ENCODE data around the gene CD247.

Gene CD247

DNA sequence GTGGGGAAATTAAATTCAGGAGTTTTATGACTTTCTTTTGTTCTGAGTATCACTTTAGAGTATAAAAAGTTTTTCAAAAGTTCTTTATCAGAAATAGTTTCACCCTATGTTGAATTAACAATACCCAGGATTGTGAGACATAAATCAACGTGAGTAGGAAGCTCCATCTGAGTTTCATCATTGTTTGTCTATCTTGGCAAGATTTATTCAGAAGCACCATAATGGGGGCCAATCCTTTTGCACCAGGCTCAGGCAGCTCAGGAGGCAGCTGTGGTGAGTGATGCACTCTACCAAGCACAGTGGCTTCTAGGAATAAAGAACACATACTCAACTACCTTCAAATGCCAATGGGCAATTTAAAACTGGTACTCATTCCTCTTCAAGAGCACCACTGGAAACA lies 23.3 kb upstream of the CD247 start:
- no peak for DNase-seq

- no peak for DNase-seq
These were observed 22.7 kb upstream of the CD247 start for GRCh38 chr1:167541003-167541402.

GRCh38 chr1:167538657-167539056 lies 20.3 kb upstream of the CD247 start:
- no peak for DNase-seq

GRCh38 chr1:167533851-167534300 lies 15.5 kb upstream of the CD247 start:
- peak; percentile 39 to 82 for DNase-seq

DNA sequence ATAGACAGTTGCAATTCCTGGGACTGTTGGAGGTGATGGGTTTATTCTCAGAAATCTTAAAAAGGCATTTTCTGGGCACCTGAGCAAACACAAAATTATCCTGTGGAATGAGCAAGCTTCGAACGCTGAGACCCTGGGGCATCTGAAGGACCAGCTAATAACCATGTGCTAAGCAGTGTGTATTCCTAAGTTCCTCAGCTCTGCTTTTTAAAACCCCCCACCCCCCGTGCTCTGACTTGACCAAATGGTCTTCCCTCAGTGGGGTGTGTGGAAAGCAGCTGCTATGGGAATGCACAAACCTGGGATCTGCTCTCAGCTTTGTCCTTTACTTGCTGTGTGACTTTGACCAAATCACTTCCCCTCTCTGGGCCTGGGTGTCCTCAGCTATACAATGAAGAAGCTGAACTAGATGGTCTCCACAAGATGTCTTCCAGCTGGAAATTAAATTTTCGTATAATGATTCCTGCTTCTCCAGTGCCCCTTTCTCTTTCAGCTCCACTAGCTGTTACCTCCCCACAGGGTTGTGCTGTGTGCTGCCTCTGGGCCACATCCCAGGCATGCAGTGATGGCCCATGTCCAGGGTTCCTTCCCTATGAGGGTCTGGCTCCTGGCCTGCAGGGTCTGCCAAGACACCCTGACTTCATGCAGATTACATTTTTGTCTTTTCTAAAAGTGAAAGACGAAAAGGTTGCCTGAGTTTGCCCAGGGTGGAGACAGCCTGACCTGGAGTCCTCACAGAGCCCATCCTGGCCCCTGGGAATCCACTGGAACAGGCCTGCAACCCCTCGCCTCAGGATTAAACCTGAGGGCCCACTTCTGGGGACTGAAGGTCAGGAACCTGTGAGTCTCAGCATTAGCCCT lies 14.9 kb upstream of the CD247 start:
- peak; percentile 8 to 66 for DNase-seq

DNA sequence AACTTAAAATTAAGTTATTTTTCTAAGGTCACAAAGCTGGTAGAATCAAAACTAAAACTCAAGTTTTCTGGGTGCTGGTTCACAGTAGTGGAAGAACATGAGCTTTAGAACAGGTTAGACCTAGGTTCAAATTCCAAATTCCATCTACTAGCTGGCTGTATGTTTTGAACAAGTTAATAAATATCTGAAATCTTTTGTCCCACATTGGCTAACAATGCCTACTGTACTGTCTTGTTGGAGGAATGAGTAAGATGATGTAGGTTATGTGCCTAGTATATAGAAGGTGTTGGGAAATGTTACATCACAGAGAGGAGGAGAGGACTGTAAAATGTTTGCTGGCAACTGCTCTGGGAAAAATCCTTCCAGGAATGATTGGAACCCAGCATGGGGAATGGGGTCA lies 14.0 kb upstream of the CD247 start:
- no peak for DNase-seq

DNA sequence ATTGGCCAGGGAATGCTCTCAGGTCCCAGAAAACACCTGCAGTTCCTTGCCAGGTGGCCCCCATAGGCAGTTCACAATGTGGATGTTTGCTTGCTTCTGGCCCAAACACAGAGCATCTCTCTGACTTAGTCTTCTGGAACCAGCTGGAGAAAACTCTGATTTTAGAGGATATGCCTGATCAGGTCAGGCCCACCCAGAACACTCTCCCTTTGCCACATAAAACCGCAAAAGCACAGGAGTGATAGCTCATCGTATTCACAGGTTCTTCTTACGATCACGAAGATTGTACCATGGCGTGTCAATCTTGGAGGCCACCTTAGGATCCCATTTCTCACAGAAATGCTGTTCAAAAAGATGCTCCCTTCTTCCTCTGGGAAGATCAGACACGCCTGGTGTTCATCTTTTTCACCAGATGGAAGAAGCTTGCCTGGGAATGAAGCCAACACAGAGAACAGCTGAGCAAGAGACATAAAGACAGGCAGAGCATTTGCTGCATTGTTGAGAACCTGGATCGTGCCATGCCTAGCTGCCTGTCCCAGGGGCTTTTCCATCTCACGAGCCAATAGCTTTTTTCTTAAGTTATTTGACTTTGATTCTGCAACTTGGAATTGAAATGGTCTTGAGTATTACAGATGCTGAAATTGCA lies 11.6 kb upstream of the CD247 start:
- DNase-seq: peak; percentile 89 to 96

DNA sequence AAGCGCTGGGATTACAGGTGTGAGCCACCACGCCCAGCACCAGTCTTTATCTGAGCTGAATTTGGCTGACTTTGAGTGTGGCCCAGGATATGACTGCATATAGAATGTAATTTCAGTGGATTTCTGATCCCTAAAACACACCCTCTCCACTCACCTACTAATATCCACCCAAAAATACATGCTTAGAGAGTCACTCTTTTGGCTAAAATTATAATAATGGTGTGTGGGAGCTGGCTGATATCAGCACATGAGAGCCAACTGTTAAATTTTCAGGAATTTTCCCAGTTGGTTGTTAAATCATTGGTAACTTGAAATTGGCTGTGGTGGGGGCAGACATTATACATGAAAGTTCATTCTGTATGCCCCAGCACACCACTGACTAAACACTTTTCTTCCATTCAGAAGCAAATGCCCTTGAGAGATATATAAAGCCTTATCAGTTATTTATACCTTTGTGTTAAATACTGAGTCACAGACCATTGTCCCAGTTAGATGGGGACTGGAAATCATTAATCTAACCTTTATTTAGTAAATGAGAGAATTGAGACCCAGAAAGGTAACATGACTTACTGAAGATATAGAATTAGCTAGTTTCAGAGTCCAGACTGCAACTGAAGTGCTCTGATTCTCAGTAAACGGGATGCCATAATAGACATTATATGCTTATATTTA lies 9.9 kb upstream of the CD247 start:
- no peak for DNase-seq

DNA sequence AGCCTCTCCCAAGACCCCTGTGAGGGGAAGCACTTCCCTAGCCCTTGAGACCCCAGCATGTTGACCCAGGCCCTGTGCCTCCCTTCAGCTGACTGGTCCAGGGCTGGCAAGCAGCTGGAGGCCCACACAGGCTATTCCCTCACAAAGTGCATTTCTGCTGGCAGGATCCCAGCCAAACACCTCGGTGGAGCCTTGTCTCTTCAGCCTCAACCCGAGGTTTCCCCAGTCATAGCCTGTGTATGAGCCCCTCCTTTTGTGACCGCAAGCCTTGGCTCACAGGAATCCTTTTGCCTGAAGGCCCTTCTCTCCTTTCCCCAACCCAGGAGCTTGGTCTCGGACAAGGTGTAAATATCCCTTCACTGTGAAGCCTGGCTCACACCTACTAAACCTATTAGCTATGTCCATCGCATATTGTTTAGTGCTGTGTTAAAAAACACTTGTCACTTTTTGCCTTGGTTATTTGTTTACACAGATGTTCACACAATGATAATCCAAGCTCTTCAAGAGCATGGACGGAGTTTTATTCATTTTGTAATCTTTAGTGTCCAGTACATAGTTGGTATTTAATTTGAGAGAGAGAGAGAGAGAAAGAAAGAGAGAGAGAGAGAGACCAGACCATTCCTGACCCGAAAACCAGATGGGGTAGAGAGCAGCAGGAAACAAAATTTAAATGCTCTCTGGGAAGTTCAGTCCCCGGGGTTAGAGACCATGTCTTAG lies 8.5 kb upstream of the CD247 start:
- DNase-seq: no peak

GRCh38 chr1:167524651-167525050 lies 6.3 kb upstream of the CD247 start:
- no peak for DNase-seq

DNA sequence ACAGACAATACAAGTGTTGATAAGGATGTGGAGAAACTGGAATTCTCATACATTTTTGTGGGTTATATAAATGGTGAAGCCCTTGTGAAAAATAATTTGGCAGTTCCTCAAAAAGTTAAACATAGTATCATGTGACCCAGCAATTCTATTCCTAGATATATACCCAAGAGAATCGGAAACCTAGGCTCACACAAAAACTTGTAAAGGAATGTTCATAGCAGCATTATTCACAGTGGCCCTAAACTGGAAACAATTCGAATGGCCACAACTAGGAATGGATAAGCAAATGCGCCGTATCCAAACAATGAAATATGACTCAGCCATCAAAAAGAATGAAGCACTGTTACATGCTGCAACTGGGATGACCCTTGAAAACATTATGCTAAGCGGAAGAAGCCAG lies 3.9 kb upstream of the CD247 start:
- no peak for DNase-seq

DNA sequence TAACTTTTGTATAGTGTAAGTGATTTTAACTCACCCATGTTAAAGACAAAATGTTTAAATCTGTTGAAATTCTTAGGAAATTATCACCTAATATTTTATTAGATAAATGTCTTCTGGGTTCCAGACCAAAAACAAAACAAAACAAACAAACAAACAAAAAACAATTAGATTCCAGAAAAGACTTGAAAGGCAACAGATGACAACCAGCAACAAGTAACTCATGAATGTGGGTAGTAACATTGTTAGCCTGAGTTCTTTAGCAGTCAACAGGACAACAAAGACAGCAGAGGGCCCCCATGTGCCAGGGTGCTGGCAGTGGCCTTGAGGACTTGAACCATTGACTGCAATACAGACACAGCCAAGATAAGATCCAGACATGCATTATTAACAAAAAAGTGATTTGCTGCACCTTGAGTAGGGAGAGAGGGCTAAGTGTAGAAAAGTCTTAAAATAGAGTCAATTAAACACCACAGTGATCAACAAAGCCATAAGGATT lies 2.4 kb upstream of the CD247 start:
- no peak for DNase-seq

DNA sequence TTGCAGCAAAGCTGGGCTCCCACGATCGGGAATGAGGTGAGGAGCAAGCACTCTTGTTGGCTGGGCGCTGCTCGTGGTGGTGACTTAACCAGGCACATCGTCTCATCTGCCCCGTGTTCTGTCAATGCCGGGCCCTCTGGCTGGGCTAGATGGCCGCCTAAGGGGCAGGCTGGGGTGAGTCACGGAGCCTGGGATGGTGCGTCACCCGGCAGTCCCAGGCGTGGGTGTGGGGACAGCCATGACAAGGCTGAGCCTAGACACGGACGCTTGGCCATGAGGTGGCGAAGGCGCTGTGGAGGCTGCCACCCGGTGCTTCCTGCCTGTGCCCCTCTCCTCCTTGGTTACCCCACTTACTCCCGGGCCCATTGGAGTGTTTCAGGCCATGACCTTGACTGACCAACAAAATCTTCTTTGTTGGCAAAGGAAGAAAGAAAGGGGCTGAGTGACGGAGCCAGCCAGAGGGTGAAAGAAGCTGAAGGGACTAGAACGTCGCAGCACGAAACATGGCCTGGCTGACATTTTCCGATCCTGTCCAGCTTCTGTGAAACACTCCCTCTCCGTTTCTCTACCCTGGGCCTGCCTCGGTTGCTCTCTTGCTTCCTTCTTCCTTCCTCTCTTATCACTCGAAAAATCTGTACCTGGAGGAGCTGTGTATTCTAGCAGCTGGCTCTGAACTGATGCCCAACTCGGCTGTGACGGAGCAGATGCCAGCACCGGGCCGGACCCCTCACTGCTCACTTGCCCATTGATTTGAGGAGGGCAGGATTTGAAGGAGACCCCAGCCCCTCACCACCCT lies 596 bp downstream of the CD247 start:
- no peak for DNase-seq

DNA sequence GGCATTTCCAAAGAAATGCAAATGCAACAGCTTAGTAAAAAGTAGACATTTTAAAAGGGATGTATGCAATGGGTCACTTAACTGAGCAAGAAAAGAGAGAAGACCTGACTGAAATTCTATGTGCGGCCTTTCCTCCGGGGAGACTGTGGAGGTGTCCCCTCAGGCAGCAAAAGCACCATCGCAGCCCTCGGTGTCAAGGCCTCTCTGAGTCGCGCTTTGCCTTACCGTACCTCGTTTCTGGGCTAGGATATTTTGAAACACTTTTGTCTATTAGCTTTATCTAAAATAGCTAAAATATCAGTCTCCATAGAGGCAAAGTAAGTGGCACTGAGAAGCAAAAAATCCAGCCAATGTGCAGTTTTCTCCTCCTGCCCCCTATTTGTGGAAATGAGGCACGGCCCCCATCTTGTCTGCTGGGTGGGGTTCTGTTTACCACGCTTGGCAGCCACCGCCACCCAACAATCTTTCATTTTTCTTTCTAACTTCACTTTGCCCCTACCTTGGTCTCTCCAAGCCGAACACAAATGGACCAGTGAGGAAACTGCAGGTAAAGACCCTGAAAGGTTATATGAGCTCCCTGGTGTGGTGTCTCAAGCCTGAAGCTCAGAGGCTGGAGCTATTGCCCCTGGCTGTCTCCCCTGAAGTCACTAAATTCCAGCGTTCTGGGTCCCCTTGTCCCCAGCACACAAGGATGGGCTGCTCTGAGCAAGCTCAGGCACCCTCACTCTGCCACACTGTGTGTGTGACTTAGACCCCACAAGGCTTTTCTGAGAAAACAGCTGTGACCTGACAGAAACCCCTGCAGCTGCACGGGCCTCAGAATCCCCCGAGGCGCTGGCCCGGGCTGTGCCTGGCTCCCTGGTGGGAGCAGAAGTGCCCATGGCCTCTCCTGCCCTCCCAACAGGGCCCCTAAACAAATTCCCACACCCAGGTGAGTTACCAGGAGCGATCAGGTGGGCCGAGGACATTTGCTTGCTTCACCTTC lies 1.6 kb downstream of the CD247 start:
- no peak for DNase-seq

DNA sequence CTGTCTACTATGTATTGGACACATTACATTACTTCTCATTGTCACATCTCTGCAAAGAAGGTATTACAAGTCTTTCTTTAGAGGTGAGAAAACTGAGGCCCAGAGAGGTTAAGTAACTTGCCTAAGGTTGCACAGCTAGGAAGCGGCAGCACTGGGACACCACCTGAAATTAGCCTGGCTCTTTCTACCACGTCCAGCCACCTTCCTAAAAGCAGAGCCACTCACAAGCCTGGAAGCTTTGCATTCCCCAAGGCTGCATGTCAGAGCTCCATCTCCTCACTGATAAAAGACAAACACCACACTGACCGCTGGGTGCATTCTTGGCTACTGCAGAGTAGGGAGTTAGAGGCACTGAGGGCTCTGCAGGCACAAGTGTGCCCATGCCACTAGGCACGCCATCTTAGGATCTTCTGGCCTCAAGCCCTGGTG lies 2.4 kb downstream of the CD247 start:
- DNase-seq: no peak

GRCh38 chr1:167515461-167515860 lies 2.9 kb downstream of the CD247 start:
- DNase-seq: no peak

DNA sequence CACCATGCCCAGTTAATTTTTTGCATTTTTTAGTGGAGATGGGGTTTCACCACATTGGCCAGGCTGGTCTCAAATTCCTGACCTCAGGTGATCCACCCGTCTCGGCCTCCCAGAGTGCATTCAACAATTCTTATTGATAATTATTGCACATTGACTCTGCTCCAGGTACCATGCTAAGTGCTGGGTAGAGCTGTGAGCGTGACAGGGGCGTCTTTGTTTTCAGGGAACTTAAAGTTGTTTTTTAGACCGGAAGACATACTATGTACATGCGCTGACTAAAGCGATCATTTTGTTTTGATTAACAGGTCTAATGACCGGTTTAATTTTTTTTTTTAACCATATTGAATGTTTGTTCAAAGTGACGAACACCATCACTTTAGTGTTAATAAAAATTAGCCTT lies 4.0 kb downstream of the CD247 start:
- no peak for DNase-seq

DNA sequence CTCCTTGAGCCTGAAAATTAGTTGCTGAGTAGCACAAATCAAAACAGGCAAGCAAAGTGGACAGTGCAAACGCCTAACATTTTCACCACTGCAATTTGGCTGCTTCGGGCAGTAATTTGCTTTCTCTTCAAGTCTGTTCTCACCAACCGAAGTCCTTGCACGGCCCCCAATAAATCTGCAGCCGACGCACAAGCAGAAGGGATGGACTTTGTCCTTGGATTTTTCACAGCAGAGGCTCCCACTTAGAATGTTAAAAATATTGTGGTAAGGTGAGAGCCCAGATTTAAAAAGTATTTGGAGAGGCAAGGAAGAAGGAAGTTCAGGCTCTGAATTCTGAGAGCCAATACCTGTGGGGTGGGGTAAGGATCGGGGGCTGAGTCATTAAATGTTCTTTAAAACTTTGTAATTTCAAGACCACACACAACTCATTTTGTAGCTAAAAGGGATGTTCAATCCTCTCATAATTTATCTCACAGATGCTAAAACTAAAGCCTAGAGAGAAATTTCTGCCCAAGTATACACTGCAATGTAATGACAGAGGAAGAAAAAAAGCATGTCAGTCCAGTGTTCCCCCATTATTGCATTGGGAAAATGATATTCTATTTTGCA lies 6.2 kb downstream of the CD247 start:
- no peak for DNase-seq

- no peak for DNase-seq
These were observed 6.8 kb downstream of the CD247 start for GRCh38 chr1:167511374-167511986.

DNA sequence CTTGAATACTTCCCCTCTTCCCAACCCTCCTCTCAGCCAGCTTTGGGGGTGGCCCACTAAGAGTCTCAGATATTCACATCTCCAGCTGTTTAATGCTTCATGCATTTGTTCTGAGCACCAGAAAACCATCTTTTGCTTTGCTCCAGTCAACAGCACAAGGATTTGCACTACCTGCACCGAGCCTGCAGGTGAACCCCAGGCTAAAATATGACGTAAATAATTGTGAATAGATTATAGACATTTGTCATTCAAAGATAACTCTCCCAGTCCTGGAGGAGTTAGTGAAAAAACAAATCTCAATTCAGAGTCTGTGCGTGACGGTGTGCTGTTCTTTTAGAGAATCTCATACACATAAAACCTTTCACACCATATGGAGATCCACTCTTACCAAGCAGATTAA lies 7.4 kb downstream of the CD247 start:
- no peak for DNase-seq
